PC-9 (cell line): ENCODE results near the gene CSF1R.

Experiments
- EZH2 ChIP-seq: fragments of 200-600 bp; sonication (generic); IDR thresholded peaks from 2 replicates; pipeline ENCODE4 v1.8.0; 2017; ENCODE audit warnings: antibody characterized with exemption, low read depth
- TF ChIP-seq, protein P1 (sequence below): fragments of 200-600 bp; sonication (generic); conservative IDR thresholded peaks from 2 replicates; pipeline ENCODE4 v1.6.1; 2017; ENCODE audit warnings: mixed run types, antibody characterized with exemption, mild to moderate bottlenecking, moderate library complexity

DNA sequence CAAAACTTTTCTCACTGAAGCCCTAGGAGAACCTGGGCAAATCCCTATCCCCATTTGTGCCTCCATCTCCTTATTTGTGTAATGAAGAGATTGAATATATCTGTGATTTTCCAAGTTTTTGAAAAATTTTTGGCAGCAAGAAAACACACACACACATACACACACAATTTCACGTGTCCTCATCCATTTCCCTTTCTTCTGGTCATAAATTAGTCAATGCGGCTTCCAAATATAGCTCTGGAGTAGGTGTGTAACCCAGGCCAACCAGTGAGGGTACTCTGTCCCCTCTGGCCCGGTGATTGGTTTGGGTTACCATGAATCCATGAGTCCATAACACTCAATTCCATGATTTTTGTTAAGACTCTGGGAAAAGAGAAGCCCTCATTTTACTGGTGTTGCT, 12.7 kb downstream of the CSF1R start:
- TF ChIP-seq EZH2 = no peak
- TF ChIP-seq, protein P1, sequence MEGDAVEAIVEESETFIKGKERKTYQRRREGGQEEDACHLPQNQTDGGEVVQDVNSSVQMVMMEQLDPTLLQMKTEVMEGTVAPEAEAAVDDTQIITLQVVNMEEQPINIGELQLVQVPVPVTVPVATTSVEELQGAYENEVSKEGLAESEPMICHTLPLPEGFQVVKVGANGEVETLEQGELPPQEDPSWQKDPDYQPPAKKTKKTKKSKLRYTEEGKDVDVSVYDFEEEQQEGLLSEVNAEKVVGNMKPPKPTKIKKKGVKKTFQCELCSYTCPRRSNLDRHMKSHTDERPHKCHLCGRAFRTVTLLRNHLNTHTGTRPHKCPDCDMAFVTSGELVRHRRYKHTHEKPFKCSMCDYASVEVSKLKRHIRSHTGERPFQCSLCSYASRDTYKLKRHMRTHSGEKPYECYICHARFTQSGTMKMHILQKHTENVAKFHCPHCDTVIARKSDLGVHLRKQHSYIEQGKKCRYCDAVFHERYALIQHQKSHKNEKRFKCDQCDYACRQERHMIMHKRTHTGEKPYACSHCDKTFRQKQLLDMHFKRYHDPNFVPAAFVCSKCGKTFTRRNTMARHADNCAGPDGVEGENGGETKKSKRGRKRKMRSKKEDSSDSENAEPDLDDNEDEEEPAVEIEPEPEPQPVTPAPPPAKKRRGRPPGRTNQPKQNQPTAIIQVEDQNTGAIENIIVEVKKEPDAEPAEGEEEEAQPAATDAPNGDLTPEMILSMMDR = no peak
